Prostate gland (tissue), 2 donors: ENCODE data around the gene DHX38. TPM values are rescaled to one million over a fixed set of nuclear protein-coding genes. Genes with fewer than 3 reads are reported as not detected.

Source experiments
- DNase-seq: peaks from one replicate; pipeline ENCODE4 v3.0.0-alpha.2; 2019; ENCODE audit warnings: low spot score
- H3K27ac ChIP-seq, 2 donors: fragments of 200-600 bp; sonication (generic); 2 replicates each; pipeline ENCODE4 v1.5.1; 2017 to 2019
- H3K27me3 ChIP-seq: fragments of 200-600 bp; sonication (generic); replicated peaks from 2 replicates; pipeline ENCODE4 v1.5.1; 2019; ENCODE audit not compliant: insufficient read depth
- H3K36me3 ChIP-seq, 2 donors: fragments of 200-600 bp; sonication (generic); 1 replicate in 1 of 2; 2 replicates in 1 of 2; pipeline versions ENCODE4 v1.5.1 to v1.8.1; 2017 to 2019
- H3K4me1 ChIP-seq: fragments of 200-600 bp; sonication (generic); replicated peaks from 2 replicates; pipeline ENCODE4 v1.5.1; 2019
- H3K4me3 ChIP-seq, 2 donors: fragments of 200-600 bp; sonication (generic); 2 replicates each; pipeline ENCODE4 v1.5.1; 2017 to 2019
- H3K9me3 ChIP-seq: fragments of 200-600 bp; sonication (generic); 2 replicates; pipeline ENCODE4 v1.5.1; 2017
- POLR2A ChIP-seq: fragments of 450-650 bp; IDR thresholded peaks from one replicate; pipeline ENCODE4 v1.6.1; 2016; ENCODE audit warnings: antibody characterized with exemption, mild to moderate bottlenecking
- POLR2AphosphoS5 ChIP-seq: sonication (generic); formaldehyde crosslinking; IDR thresholded peaks from one replicate; pipeline ENCODE4 v1.6.1; 2017; ENCODE audit warnings: antibody characterized with exemption
- WGBS: methylation state at CpG from one replicate; pipeline ENCODE4 v1.1.5; 2018; 5-methylcytosine and 5-hydroxymethylcytosine counted together
- intact Hi-C: fragments of 100-400 bp; cut with DNase I; formaldehyde crosslinking; loops from one replicate; pipeline ENCODE4 v1.14.2; 2022
- total RNA-seq, 2 donors: library from RNA; depleted of rRNA; stranded (reverse); fragments of >200 nt; gene quantifications; one replicate each; pipeline ENCODE4 v1.1.0, GENCODE V29; 2016
- TF ChIP-seq, protein P1 (sequence below), 4 experiments: fragments of 200-600 bp in 2 of 4; fragments of 450-650 bp in 2 of 4; sonication (generic) in 2 of 4; IDR thresholded peaks; 1 replicate in 3 of 4; 2 replicates in 1 of 4; pipeline ENCODE4 v1.5.1; 2016 to 2019; ENCODE audit warnings: antibody characterized with exemption in 4 of 4, mild to moderate bottlenecking in 2 of 4, moderate library complexity in 2 of 4

The DHX38 gene
- total RNA-seq, 2 donors from 2014 or later: 61.9 to 63.9 TPM

DNA sequence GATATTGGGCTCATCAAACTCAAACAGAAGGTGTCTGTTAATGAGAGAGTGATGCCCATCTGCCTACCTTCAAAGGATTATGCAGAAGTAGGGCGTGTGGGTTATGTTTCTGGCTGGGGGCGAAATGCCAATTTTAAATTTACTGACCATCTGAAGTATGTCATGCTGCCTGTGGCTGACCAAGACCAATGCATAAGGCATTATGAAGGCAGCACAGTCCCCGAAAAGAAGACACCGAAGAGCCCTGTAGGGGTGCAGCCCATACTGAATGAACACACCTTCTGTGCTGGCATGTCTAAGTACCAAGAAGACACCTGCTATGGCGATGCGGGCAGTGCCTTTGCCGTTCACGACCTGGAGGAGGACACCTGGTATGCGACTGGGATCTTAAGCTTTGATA is 33.2 kb upstream of the DHX38 start:
- DNase-seq: no peak
- Histone ChIP-seq H3K27me3 (no peaks in the 10 kb centered on the region), H3K4me3 (no peak overlapping the region), H3K9me3 (no peaks in the 10 kb centered on the region), H3K4me1 (no peaks in the 10 kb centered on the region), H3K36me3 (no peaks in the 10 kb centered on the region), H3K27ac (no peak overlapping the region)
- intact Hi-C loops: no loop called here
- TF ChIP-seq POLR2AphosphoS5 (no peak), POLR2A (no peak)
- TF ChIP-seq, protein P1, sequence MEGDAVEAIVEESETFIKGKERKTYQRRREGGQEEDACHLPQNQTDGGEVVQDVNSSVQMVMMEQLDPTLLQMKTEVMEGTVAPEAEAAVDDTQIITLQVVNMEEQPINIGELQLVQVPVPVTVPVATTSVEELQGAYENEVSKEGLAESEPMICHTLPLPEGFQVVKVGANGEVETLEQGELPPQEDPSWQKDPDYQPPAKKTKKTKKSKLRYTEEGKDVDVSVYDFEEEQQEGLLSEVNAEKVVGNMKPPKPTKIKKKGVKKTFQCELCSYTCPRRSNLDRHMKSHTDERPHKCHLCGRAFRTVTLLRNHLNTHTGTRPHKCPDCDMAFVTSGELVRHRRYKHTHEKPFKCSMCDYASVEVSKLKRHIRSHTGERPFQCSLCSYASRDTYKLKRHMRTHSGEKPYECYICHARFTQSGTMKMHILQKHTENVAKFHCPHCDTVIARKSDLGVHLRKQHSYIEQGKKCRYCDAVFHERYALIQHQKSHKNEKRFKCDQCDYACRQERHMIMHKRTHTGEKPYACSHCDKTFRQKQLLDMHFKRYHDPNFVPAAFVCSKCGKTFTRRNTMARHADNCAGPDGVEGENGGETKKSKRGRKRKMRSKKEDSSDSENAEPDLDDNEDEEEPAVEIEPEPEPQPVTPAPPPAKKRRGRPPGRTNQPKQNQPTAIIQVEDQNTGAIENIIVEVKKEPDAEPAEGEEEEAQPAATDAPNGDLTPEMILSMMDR (IDR thresholded peaks at IDR 0.05): no peak
- 94% methylated on average over 9 of the region's 9 CpGs for WGBS

DNA sequence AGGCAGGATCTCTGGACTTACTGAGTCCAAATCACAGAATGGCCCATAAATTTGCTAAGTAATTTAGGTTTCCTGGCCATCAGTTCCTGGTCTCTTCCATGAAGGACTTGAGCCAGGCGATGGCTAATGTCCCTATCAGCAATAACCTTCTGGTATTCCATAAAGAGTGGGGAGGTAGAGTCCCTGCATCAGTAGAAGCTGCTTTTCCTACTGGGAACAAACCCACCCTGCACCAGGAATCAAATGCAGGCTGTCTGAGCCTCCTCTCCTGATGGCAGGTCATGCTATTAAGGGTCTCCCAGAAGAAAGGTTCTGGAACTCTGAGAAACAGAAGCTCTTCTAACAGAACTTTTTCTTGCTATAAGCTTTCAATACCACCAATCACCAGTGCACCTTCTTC is 32.1 kb upstream of the DHX38 start:
- no peaks in the 10 kb centered on the region for H3K27me3 ChIP-seq
- H3K9me3 ChIP-seq: no peaks in the 10 kb centered on the region
- WGBS: 94% methylated on average over 1 of the region's 1 CpG
- no peak overlapping the region for H3K27ac ChIP-seq
- H3K4me3 ChIP-seq: no peak overlapping the region
- no peaks in the 10 kb centered on the region for H3K4me1 ChIP-seq
- TF ChIP-seq POLR2A (no peak), POLR2AphosphoS5 (no peak)
- TF ChIP-seq, protein P1 (IDR thresholded peaks at IDR 0.05): no peak
- intact Hi-C loops: no loop called here
- DNase-seq: no peak
- H3K36me3 ChIP-seq: no peaks in the 10 kb centered on the region

DNA sequence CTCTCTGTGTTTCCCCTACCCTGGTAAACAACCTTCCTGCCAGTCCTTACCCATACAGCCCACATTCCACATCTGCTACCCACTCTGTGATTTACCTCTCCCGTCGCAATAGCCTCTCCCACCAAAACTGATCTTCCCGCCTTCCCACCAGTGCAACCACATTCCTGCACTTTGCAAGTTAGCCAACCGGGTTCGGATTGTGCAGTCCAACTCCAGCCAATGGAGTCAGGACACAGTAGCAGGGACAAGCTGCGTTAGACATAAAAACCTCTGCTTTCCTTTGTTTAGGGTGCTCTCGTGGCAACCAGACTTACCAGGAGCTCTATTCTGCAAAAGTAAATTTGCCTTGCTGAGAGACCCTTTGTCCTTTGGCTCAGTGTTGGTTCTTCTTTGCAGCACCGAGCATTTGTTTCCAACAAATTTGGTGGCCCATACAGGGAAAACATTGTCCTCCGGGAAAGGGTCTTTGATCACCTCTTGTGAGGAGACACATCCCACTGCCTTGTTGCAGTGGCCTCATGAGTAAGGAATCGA is 29.2 kb upstream of the DHX38 start:
- intact Hi-C loops: no loop called here
- no peaks in the 10 kb centered on the region for H3K4me1 ChIP-seq
- H3K36me3 ChIP-seq: no peaks in the 10 kb centered on the region
- no peak for DNase-seq
- no peak overlapping the region for H3K4me3 ChIP-seq
- 88% methylated on average over 10 of the region's 10 CpGs for WGBS
- no peaks in the 10 kb centered on the region for H3K27me3 ChIP-seq
- TF ChIP-seq POLR2A: no peak
- TF ChIP-seq, protein P1 (IDR thresholded peaks at IDR 0.05): no peak
- TF ChIP-seq POLR2AphosphoS5: no peak
- no peak overlapping the region for H3K27ac ChIP-seq
- no peaks in the 10 kb centered on the region for H3K9me3 ChIP-seq

DNA sequence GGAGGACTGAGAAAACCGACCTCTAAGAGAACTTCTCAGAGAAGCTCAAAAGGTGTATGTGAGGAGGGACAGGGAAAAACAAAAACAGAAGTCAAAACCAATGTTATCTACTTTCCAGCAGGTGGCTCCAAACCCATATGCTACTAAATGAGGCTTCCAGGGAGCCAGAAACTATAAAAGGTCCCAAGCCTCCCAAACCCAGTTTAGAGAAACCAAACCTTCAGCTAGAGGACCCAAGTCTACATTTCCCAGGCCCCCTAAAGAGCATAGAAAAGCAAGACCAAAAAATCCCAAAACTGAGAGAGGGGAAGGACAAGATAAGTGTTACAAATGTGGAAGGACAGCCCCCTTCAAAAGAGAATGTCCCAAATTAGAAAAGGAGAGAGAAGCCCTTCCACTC is 26.9 kb upstream of the DHX38 start:
- Histone ChIP-seq H3K9me3 (no peaks in the 10 kb centered on the region), H3K4me3 (no peak overlapping the region), H3K36me3 (no peaks in the 10 kb centered on the region), H3K4me1 (no peaks in the 10 kb centered on the region), H3K27me3 (no peaks in the 10 kb centered on the region), H3K27ac (no peak overlapping the region)
- DNase-seq: no peak
- WGBS: 6% methylated on average over 1 of the region's 1 CpG
- TF ChIP-seq, protein P1 (IDR thresholded peaks at IDR 0.05): peak in 2 of 4 experiments; percentile 40 to 44
- no peak for TF ChIP-seq POLR2AphosphoS5
- intact Hi-C loops: no loop called here

DNA sequence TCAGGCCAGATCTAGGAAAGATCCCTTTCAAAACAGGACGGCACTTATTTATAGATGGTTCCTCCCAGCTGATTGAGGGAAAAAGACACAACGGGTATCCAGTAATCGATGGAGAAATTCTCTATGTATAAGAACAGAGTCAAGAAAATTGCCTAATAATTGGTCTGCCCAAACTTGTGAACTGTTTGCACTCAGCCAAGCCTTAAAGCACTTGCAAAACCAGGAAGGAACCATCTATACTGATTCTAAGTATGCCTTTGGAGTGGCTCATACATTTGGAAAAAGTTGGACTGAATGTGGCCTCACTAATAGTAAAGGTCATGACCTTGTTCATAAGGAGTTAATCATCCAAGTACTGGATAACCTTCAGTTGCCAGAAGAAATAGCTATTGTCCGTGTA is 24.7 kb upstream of the DHX38 start:
- Histone ChIP-seq H3K9me3 (no peaks in the 10 kb centered on the region), H3K36me3 (no peaks in the 10 kb centered on the region), H3K27ac (no peak overlapping the region), H3K27me3 (no peaks in the 10 kb centered on the region), H3K4me3 (no peak overlapping the region), H3K4me1 (no peaks in the 10 kb centered on the region)
- 67% methylated on average over 4 of the region's 4 CpGs for WGBS
- no peak for DNase-seq
- intact Hi-C loops: no loop called here
- TF ChIP-seq POLR2A (no peak), POLR2AphosphoS5 (no peak)
- TF ChIP-seq, protein P1 (IDR thresholded peaks at IDR 0.05): no peak
